Lower lobe of right lung (tissue), 2 donors: ENCODE data around the gene FBXL12. TPM values are rescaled to one million over a fixed set of nuclear protein-coding genes. Genes with fewer than 3 reads are reported as not detected.
"Not testable (repeated sequence)": the region's sequence is repeated elsewhere in the genome, so short reads cannot be mapped to it uniquely, and the experiment has no call there.

Experiments used
- ATAC-seq, 2 donors: fragments of 200-7000 bp; cut with Tn5 transposase; one replicate each; pipeline ENCODE4 v1.9.1; 2020 to 2022; ENCODE audit warnings: mild to moderate bottlenecking in 2 of 2, moderate library complexity in 2 of 2
- DNase-seq: peaks from one replicate; pipeline ENCODE4 v3.0.0-alpha.2; 2020
- H3K27ac ChIP-seq: fragments of 200-600 bp; one replicate; pipeline ENCODE4 v1.8.0; 2022
- H3K27me3 ChIP-seq: fragments of 200-600 bp; one replicate; pipeline ENCODE4 v1.8.0; 2022; ENCODE audit warnings: low read depth
- H3K36me3 ChIP-seq: fragments of 200-600 bp; one replicate; pipeline ENCODE4 v1.8.0; 2022; ENCODE audit warnings: mild to moderate bottlenecking
- H3K4me1 ChIP-seq: fragments of 200-600 bp; one replicate; pipeline ENCODE4 v1.8.0; 2022
- H3K4me3 ChIP-seq: fragments of 200-600 bp; one replicate; pipeline ENCODE4 v1.8.0; 2022; ENCODE audit warnings: mild to moderate bottlenecking
- H3K9me3 ChIP-seq: fragments of 200-600 bp; one replicate; pipeline ENCODE4 v1.8.0; 2022
- CTCF ChIP-seq: fragments of 200-600 bp; IDR thresholded peaks from one replicate; pipeline ENCODE4 v1.8.0; 2022; ENCODE audit warnings: antibody characterized with exemption, mild to moderate bottlenecking
- intact Hi-C: fragments of 100-400 bp; cut with DNase I; formaldehyde crosslinking; loops from one replicate; pipeline ENCODE4 v1.11.0; 2022
- total RNA-seq: library from RNA; stranded (reverse); fragmentation: NEBNext Ultra II Directional; extraction: Animal tissue kit (Norgen Biotek cat#: 25700); gene quantifications from one replicate; pipeline ENCODE4 v1.2.1, GENCODE V29; 2021
- donor health status: DM: no; HTN: yes; CAD: no; lungs with severe emphysema.

Gene FBXL12
- total RNA-seq, 1 donor from 2014 or later = 18.6 TPM

DNA sequence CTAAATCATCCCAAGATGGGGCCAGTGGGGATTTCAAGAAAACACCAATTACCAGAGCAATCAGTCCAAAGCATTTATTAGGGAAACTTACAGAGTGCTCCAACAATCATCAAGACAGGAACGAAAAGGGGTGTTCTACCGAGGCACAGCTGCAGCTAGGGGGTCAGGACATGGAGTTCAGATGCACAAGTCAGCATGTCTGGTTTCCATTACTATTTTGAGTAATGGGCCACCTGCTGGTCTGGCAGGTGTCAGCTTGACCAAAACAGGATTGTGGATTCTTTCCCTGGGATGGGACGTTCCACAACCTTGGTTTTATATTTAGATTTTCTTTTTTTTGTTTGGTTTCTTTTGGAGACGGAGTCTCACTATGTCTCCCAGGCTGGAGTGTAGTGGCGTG is 4.9 kb upstream of the FBXL12 start:
- DNase-seq = no peak
- Histone ChIP-seq H3K27me3 (no peaks in the 10 kb centered on the region), H3K4me3 (no peak overlapping the region), H3K4me1 (peaks cover 29% of the 10 kb centered on the region), H3K27ac (no peak overlapping the region), H3K9me3 (no peaks in the 10 kb centered on the region), H3K36me3 (no peaks in the 10 kb centered on the region)
- intact Hi-C loops = no loop called here
- TF ChIP-seq CTCF = no peak
- ATAC-seq = no peak

- H3K27ac ChIP-seq = peak overlapping the region; percentile 37
- DNase-seq, intact Hi-C loops, ATAC-seq, H3K27me3 ChIP-seq, H3K9me3 ChIP-seq, H3K36me3 ChIP-seq: not testable (repeated sequence)
- peaks cover 18% of the 10 kb centered on the region for H3K4me1 ChIP-seq
- H3K4me3 ChIP-seq = peak overlapping the region; percentile 36
These were observed 1.2 kb upstream of the FBXL12 start for GRCh38 chr19:9820034-9820433.

GRCh38 chr19:9819596-9819909 is 674 bp upstream of the FBXL12 start:
- H3K27me3 ChIP-seq = no peaks in the 10 kb centered on the region
- intact Hi-C loops = no loop called here
- peaks cover 18% of the 10 kb centered on the region for H3K4me1 ChIP-seq
- no peak for ATAC-seq
- H3K36me3 ChIP-seq = peaks cover 8% of the 10 kb centered on the region
- H3K9me3 ChIP-seq = no peaks in the 10 kb centered on the region
- DNase-seq = no peak
- TF ChIP-seq CTCF = no peak
- H3K4me3 ChIP-seq = peak overlapping the region; percentile 36
- peak overlapping the region; percentile 37 for H3K27ac ChIP-seq

DNA sequence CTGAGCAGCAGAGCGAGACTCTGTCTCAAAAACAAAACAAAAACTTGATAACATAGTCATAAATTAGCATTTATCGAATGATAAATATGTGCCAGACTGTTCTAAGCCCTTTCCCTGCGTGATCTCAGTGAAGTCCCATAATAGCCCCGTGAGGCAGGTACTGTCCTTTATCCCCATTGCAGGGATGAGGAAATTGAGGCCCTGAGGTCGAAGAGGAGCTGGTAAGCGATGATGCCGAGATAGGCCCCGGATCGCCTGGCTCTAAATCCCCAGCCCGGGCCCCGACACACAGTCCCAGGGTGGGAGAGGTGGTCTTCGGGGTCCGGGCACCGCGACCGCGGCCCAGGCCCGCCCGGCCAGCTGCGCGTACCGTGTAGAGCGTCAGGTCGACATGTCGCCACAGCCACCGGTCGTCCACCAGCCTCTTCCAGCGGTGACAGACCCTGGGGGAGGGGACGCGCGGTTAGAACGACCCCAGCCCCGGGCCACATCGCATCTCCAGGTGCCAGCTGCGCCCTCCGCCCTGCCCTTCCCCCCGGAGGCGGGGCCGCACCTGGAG is 625 bp downstream of the FBXL12 start:
- ATAC-seq = peak in 1 of 2 donors; percentile 0

GRCh38 chr19:9811139-9811538 is 7.7 kb downstream of the FBXL12 start:
- H3K4me1 ChIP-seq = no peaks in the 10 kb centered on the region
- TF ChIP-seq CTCF = no peak
- H3K27me3 ChIP-seq = no peaks in the 10 kb centered on the region
- H3K27ac ChIP-seq = no peak overlapping the region
- intact Hi-C loops = no loop called here
- peak in 1 of 2 donors; percentile 23 for ATAC-seq
- H3K36me3 ChIP-seq = peaks cover 67% of the 10 kb centered on the region
- no peaks in the 10 kb centered on the region for H3K9me3 ChIP-seq
- DNase-seq = no peak
- H3K4me3 ChIP-seq = no peak overlapping the region

More for the DNA sequence above, 625 bp downstream of the FBXL12 start:
- peaks cover 20% of the 10 kb centered on the region for H3K36me3 ChIP-seq
- peak overlapping the region; percentile 97 for H3K27ac ChIP-seq
- peak overlapping the region; percentile 89 for H3K4me3 ChIP-seq
- TF ChIP-seq CTCF = no peak
- intact Hi-C loops = no loop called here
- H3K4me1 ChIP-seq = peaks cover 18% of the 10 kb centered on the region
- DNase-seq = no peak
- no peaks in the 10 kb centered on the region for H3K27me3 ChIP-seq
- no peaks in the 10 kb centered on the region for H3K9me3 ChIP-seq

DNA sequence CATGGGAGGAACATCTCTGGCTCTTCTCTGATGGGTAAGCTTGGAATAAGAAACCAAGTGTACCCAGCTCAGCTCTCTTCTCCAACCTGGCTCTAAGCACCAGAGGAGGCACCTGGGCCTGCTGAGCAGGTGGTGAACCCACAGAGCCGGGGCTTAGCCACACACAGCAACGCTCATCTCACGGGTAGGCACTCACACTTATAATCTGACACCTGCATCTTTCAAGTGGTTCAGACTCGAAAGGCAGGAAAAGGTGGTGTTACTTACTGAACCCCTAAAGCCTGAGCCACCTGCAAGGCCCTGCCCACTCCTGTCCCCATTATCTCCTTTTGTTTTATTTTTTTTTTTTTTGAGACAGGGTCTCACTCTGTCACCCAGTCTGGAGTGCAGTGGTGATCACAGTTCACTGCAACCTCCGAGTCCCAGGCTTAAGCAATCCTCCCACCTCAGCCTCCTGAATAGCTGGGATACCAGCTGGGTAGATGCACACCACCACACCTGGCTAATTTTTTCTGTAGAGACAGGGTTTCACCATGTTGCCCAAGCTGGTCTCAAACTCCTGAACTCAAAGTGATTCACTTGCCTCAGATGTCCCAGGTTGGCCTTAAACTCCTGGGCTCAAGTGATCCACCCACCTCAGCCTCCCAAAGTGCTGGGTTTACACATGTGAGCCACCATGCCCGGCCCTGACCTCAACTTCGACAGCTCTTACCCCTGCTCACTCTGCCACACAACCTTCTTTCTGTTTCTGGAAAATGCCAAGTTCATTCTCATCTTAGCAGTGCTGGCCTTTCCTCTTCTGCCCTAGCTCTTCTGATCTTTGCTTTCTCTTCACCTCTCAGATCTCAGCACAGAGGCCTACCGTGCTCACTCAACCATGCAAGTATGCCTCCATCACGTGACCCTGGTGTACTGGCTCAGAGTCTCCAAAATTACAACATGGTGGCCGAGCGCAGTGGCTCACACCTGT is 9.7 kb downstream of the FBXL12 start:
- no peaks in the 10 kb centered on the region for H3K27me3 ChIP-seq
- no peak for TF ChIP-seq CTCF
- no peak overlapping the region for H3K27ac ChIP-seq
- intact Hi-C loops = no loop called here
- H3K4me3 ChIP-seq = no peak overlapping the region
- DNase-seq = no peak
- no peak for ATAC-seq
- H3K36me3 ChIP-seq = peaks cover 72% of the 10 kb centered on the region
- H3K9me3 ChIP-seq = no peaks in the 10 kb centered on the region
- H3K4me1 ChIP-seq = no peaks in the 10 kb centered on the region
